ENCODE results near the gene TLR8. TPM values are rescaled to one million over a fixed set of nuclear protein-coding genes. Genes with fewer than 3 reads are reported as not detected.

TLR8 gene
- total RNA-seq, 1 donor from 2014 or later, result not detected

GRCh38 chrX:12956704-12957534 is 50.5 kb downstream of the TLR8 start:
- no peaks in the 10 kb centered on the region for H3K27me3 ChIP-seq (ENCODE audit: insufficient read depth, low read length)
- H3K9me3 Mint-ChIP-seq (ENCODE audit: unreplicated experiment), result no peaks in the 10 kb centered on the region
- no peaks in the 10 kb centered on the region for H3K27me3 Mint-ChIP-seq (ENCODE audit: low read depth, unreplicated experiment)
- H3K4me3 ChIP-seq (ENCODE audit: insufficient read depth, low read depth, low read length), result peak overlapping the region; percentile 10
- no peaks in the 10 kb centered on the region for H3K36me3 ChIP-seq (ENCODE audit: insufficient read depth, low read length)
- H3K4me1 ChIP-seq (ENCODE audit: insufficient read depth, low read length), result peaks cover 14% of the 10 kb centered on the region
- H4K20me1 ChIP-seq (ENCODE audit: insufficient read depth, low read length), result no peaks in the 10 kb centered on the region
- H2AFZ ChIP-seq (ENCODE audit: low read depth, low read length), result peak overlapping the region; percentile 68
- H3K4me1 Mint-ChIP-seq (ENCODE audit: low read depth, unreplicated experiment), result peaks cover 12% of the 10 kb centered on the region
- peak overlapping the region; percentile 77 for H3K9ac ChIP-seq (ENCODE audit: low read length)
- H3K4me3 Mint-ChIP-seq (ENCODE audit: unreplicated experiment), result peak overlapping the region; percentile 66
- DNase-seq (ENCODE audit: low read depth) (peak; percentile 61), FAIRE-seq (peak; percentile 98)
- H3K27ac ChIP-seq (ENCODE audit: low read depth, low read length), result peak overlapping the region; percentile 93
- no peaks in the 10 kb centered on the region for H3K79me2 ChIP-seq (ENCODE audit: insufficient read depth, low read length)
- no peaks in the 10 kb centered on the region for H3K9me3 ChIP-seq (ENCODE audit: insufficient read depth, low read depth, low read length)
- peak overlapping the region; percentile 98 for H3K27ac Mint-ChIP-seq (ENCODE audit: unreplicated experiment)
- no peaks in the 10 kb centered on the region for H3K36me3 Mint-ChIP-seq (ENCODE audit: low read depth, unreplicated experiment)
- peak overlapping the region; percentile 63 for H3K4me2 ChIP-seq (ENCODE audit: low read length)
- no peak for TF ChIP-seq CTCF (IDR thresholded peaks at IDR 0.05; ENCODE audit: insufficient read depth, low read depth, low read length)
- TF ChIP-seq EZH2 (IDR thresholded peaks at IDR 0.05; ENCODE audit: insufficient read depth, low read length), result no peak

GRCh38 chrX:12958059-12958458 is 51.6 kb downstream of the TLR8 start:
- no peaks in the 10 kb centered on the region for H3K79me2 ChIP-seq (ENCODE audit: insufficient read depth, low read length)
- Mint-ChIP-seq H3K9me3 (ENCODE audit: unreplicated experiment) (no peaks in the 10 kb centered on the region), H3K4me3 (ENCODE audit: unreplicated experiment) (no peak overlapping the region), H3K4me1 (ENCODE audit: low read depth, unreplicated experiment) (peaks cover 12% of the 10 kb centered on the region), H3K27me3 (ENCODE audit: low read depth, unreplicated experiment) (no peaks in the 10 kb centered on the region), H3K36me3 (ENCODE audit: low read depth, unreplicated experiment) (no peaks in the 10 kb centered on the region), H3K27ac (ENCODE audit: unreplicated experiment) (no peak overlapping the region)
- H3K36me3 ChIP-seq (ENCODE audit: insufficient read depth, low read length), result no peaks in the 10 kb centered on the region
- peaks cover 14% of the 10 kb centered on the region for H3K4me1 ChIP-seq (ENCODE audit: insufficient read depth, low read length)
- FAIRE-seq (peak; percentile 50), DNase-seq (ENCODE audit: low read depth) (no peak)
- no peak for TF ChIP-seq CTCF (IDR thresholded peaks at IDR 0.05; ENCODE audit: insufficient read depth, low read depth, low read length)
- no peak for TF ChIP-seq EZH2 (IDR thresholded peaks at IDR 0.05; ENCODE audit: insufficient read depth, low read length)
- no peaks in the 10 kb centered on the region for H3K9me3 ChIP-seq (ENCODE audit: insufficient read depth, low read depth, low read length)
- H3K4me2 ChIP-seq (ENCODE audit: low read length), result no peak overlapping the region
- no peak overlapping the region for H3K4me3 ChIP-seq (ENCODE audit: insufficient read depth, low read depth, low read length)
- H3K9ac ChIP-seq (ENCODE audit: low read length), result no peak overlapping the region
- H3K27me3 ChIP-seq (ENCODE audit: insufficient read depth, low read length), result no peaks in the 10 kb centered on the region
- H2AFZ ChIP-seq (ENCODE audit: low read depth, low read length), result no peak overlapping the region
- no peaks in the 10 kb centered on the region for H4K20me1 ChIP-seq (ENCODE audit: insufficient read depth, low read length)
- no peak overlapping the region for H3K27ac ChIP-seq (ENCODE audit: low read depth, low read length)

- Histone ChIP-seq H3K4me3 (ENCODE audit: insufficient read depth, low read depth, low read length) (no peak overlapping the region), H3K36me3 (ENCODE audit: insufficient read depth, low read length) (no peaks in the 10 kb centered on the region), H3K4me2 (ENCODE audit: low read length) (no peak overlapping the region), H4K20me1 (ENCODE audit: insufficient read depth, low read length) (no peaks in the 10 kb centered on the region), H3K9me3 (ENCODE audit: insufficient read depth, low read depth, low read length) (no peaks in the 10 kb centered on the region), H3K79me2 (ENCODE audit: insufficient read depth, low read length) (no peaks in the 10 kb centered on the region), H3K4me1 (ENCODE audit: insufficient read depth, low read length) (peaks cover 14% of the 10 kb centered on the region), H2AFZ (ENCODE audit: low read depth, low read length) (no peak overlapping the region), H3K9ac (ENCODE audit: low read length) (no peak overlapping the region), H3K27ac (ENCODE audit: low read depth, low read length) (no peak overlapping the region), H3K27me3 (ENCODE audit: insufficient read depth, low read length) (no peaks in the 10 kb centered on the region)
- Mint-ChIP-seq H3K4me3 (ENCODE audit: unreplicated experiment) (no peak overlapping the region), H3K36me3 (ENCODE audit: low read depth, unreplicated experiment) (no peaks in the 10 kb centered on the region), H3K27ac (ENCODE audit: unreplicated experiment) (no peak overlapping the region), H3K4me1 (ENCODE audit: low read depth, unreplicated experiment) (peaks cover 12% of the 10 kb centered on the region), H3K27me3 (ENCODE audit: low read depth, unreplicated experiment) (no peaks in the 10 kb centered on the region), H3K9me3 (ENCODE audit: unreplicated experiment) (no peaks in the 10 kb centered on the region)
- DNase-seq (ENCODE audit: low read depth) (no peak), FAIRE-seq (peak; percentile 29)
- no peak for TF ChIP-seq EZH2 (IDR thresholded peaks at IDR 0.05; ENCODE audit: insufficient read depth, low read length)
- no peak for TF ChIP-seq CTCF (IDR thresholded peaks at IDR 0.05; ENCODE audit: insufficient read depth, low read depth, low read length)
Observed at GRCh38 chrX:12958461-12958860, 52.0 kb downstream of the TLR8 start.

Data from astrocyte (in vitro differentiated cells and primary cell).